A673 (cell line): ENCODE results near the gene PDGFB. TPM values are rescaled to one million over a fixed set of nuclear protein-coding genes. Genes with fewer than 3 reads are reported as not detected.
A peak's percentile ranks its signal among the peaks of the same experiment; 100 is the strongest.

ENCODE experiments used
- BruUV-seq: library from RNA; stranded (reverse); fragments of 400-500 nt; replicated peaks from 2 replicates; lab custom pipeline; 2021; lab: Mats Ljungman, UMichigan
- CTCF ChIA-PET: fragments of 300-600 bp; sonication (Branson Sonifier 250); formaldehyde crosslinking; loops from one replicate; lab custom pipeline; 2022; ENCODE audit warnings: antibody characterized with exemption; lab: Charles Lee
- POLR2A ChIA-PET: fragments of 300-600 bp; sonication (Branson Sonifier 250); formaldehyde crosslinking; loops from one replicate; lab custom pipeline; 2022; ENCODE audit warnings: antibody characterized with exemption; ENCODE audit not compliant: low non-redundant PET; lab: Charles Lee
- DNase-seq: peaks from one replicate; pipeline ENCODE4 v3.0.0-alpha.2; 2015; ENCODE audit warnings: low spot score
- H3K27ac ChIP-seq: fragments of 200-600 bp; sonication (generic); 2 replicates; pipeline ENCODE4 v1.5.1; 2016; ENCODE audit warnings: mixed run types, low read depth, mild to moderate bottlenecking, mixed read lengths, antibody characterized with exemption, low read length; ENCODE audit not compliant: poor library complexity, severe bottlenecking
- H3K27me3 ChIP-seq: fragments of 200-600 bp; sonication (generic); replicated peaks from 2 replicates; pipeline ENCODE4 v1.6.1; 2017; ENCODE audit warnings: mixed run types, low read depth, mild to moderate bottlenecking, mixed read lengths, antibody characterized with exemption, low read length; ENCODE audit not compliant: insufficient read depth, poor library complexity
- H3K36me3 ChIP-seq: fragments of 200-600 bp; sonication (generic); 2 replicates; pipeline ENCODE4 v1.6.1; 2016; ENCODE audit warnings: mixed run types, mild to moderate bottlenecking, mixed read lengths, antibody characterized with exemption, low read length; ENCODE audit not compliant: insufficient read depth, poor library complexity, severe bottlenecking
- H3K4me1 ChIP-seq: fragments of 200-600 bp; sonication (generic); 2 replicates; pipeline ENCODE4 v1.6.1; 2017; ENCODE audit warnings: mixed run types, mild to moderate bottlenecking, mixed read lengths, antibody characterized with exemption, low read length; ENCODE audit not compliant: insufficient read depth, poor library complexity, severe bottlenecking
- H3K4me3 ChIP-seq: fragments of 200-600 bp; sonication (generic); 2 replicates; pipeline ENCODE4 v1.5.1; 2016; ENCODE audit warnings: low read depth, mixed run types, mild to moderate bottlenecking, mixed read lengths, low read length; ENCODE audit not compliant: poor library complexity, severe bottlenecking
- H3K9me3 ChIP-seq: fragments of 200-600 bp; sonication (generic); 2 replicates; pipeline ENCODE4 v1.6.1; 2016; ENCODE audit warnings: mixed run types, low read depth, mild to moderate bottlenecking, mixed read lengths, antibody characterized with exemption, low read length; ENCODE audit not compliant: poor library complexity, severe bottlenecking
- EZH2 ChIP-seq: fragments of 200-600 bp; sonication (generic); IDR thresholded peaks from 2 replicates; pipeline ENCODE4 v1.6.1; 2017; ENCODE audit warnings: borderline replicate concordance, low read depth, mild to moderate bottlenecking, mixed read lengths, antibody characterized with exemption, low read length; ENCODE audit not compliant: poor library complexity, severe bottlenecking
- intact Hi-C: fragments of 100-400 bp; cut with micrococcal nuclease; formaldehyde crosslinking; loops from one replicate; pipeline ENCODE4 v1.10.0; 2022; ENCODE audit not compliant: unreplicated experiment
- total RNA-seq: library from RNA; stranded (reverse); gene quantifications from 2 replicates; pipeline ENCODE4 v1.2.3, GENCODE V29; 2021
- TF ChIP-seq, protein P1 (sequence below): fragments of 300-800, 200-600 bp; sonication (generic); conservative IDR thresholded peaks from 2 replicates; pipeline ENCODE4 v1.5.1; 2017; ENCODE audit warnings: low read depth, mild to moderate bottlenecking, antibody characterized with exemption, low read length, moderate library complexity, mixed read lengths

Gene PDGFB
- total RNA-seq, 1 experiment from 2014 or later, result 0.09 TPM

DNA sequence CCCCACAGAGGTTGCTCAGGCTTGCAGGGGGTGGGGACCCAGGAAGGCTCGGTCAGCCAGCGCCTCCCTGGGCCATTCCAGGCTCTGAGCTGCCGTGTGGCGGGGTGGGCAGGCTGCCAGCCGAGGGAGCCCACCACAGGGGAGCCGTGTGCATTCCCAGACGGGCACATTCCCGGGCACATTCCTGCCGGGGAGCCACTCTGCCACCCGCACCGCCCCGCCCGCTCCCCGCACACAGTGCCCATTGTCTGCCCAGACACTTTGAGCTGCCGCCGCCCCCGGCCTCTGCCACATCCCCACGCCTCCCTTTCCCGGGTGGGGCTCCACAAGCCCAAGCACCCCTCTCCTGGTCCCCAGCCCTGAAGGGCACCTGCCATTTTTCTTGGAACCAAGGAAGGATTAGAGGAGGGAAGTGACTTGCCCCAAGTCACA lies 47.3 kb upstream of the PDGFB start:
- Histone ChIP-seq H3K27ac (peak overlapping the region; percentile 69), H3K4me3 (no peak overlapping the region), H3K9me3 (no peaks in the 10 kb centered on the region), H3K36me3 (no peaks in the 10 kb centered on the region), H3K27me3 (no peaks in the 10 kb centered on the region), H3K4me1 (peaks cover 20% of the 10 kb centered on the region)
- ChIA-PET POLR2A (interaction anchor here (1.2 kb wide), 1 partner anchor 27 kb away, joined by 4 read pairs; the partner anchor contains the start of gene RPL3), CTCF (no interaction called here)
- DNase-seq, result peak; percentile 49
- BruUV-seq, result no TSS peak
- no peak for TF ChIP-seq EZH2
- TF ChIP-seq, protein P1, sequence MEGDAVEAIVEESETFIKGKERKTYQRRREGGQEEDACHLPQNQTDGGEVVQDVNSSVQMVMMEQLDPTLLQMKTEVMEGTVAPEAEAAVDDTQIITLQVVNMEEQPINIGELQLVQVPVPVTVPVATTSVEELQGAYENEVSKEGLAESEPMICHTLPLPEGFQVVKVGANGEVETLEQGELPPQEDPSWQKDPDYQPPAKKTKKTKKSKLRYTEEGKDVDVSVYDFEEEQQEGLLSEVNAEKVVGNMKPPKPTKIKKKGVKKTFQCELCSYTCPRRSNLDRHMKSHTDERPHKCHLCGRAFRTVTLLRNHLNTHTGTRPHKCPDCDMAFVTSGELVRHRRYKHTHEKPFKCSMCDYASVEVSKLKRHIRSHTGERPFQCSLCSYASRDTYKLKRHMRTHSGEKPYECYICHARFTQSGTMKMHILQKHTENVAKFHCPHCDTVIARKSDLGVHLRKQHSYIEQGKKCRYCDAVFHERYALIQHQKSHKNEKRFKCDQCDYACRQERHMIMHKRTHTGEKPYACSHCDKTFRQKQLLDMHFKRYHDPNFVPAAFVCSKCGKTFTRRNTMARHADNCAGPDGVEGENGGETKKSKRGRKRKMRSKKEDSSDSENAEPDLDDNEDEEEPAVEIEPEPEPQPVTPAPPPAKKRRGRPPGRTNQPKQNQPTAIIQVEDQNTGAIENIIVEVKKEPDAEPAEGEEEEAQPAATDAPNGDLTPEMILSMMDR, result no peak
- intact Hi-C loops, result no loop called here

DNA sequence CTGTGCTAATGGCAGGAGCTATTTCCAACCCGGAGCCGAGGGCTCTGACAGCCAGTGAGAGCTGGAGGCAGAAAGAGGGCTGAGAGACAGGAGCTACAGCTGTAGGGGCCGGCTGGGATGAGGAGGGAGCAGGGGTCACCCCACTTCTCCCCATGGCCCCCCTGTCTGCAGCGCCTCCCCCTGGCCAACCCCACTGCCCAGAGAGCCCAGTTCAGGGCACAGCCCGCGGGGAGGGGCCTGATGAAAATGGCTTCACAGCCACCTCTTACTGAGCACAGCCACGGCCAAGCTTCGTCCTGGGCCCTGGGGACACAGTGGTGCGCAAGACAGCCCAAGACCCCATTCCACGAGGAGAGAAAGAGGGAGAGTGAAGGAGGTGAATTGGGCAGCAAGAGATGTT lies 46.7 kb upstream of the PDGFB start:
- Histone ChIP-seq H3K4me1 (peaks cover 21% of the 10 kb centered on the region), H3K4me3 (no peak overlapping the region), H3K36me3 (no peaks in the 10 kb centered on the region), H3K9me3 (no peaks in the 10 kb centered on the region), H3K27me3 (no peaks in the 10 kb centered on the region), H3K27ac (peak overlapping the region; percentile 69)
- CTCF ChIA-PET, result no interaction called here
- no peak for TF ChIP-seq EZH2
- TF ChIP-seq, protein P1, result peak; percentile 44
- intact Hi-C loops, result no loop called here
- no TSS peak for BruUV-seq
- POLR2A ChIA-PET, result interaction anchor here (1.2 kb wide), 1 partner anchor 28 kb away, joined by 4 read pairs; the partner anchor contains the start of gene RPL3
- no peak for DNase-seq

DNA sequence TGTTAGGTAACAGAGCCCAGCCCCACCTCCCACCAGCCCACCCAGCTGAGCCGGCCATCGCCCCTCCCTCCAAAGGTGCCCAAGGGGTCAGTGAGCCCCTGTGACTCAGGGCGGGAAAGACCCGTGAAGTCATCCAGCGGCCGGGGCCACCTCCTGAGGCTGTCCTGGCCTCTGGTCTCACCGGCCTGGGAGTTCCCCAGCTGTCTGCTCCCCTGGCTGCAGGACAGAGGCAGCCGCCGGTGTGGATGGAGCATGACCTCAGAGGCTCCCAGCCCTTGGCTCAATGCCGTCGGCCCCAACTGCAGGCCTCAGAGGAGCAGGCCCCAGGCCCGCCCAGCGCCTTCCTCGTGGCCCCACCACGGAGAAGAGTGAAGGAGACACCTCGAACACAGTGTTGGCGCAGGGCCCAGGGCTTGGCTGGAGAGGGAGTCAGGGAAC lies 46.0 kb upstream of the PDGFB start:
- Histone ChIP-seq H3K4me3 (no peak overlapping the region), H3K4me1 (peaks cover 21% of the 10 kb centered on the region), H3K36me3 (no peaks in the 10 kb centered on the region), H3K27me3 (no peaks in the 10 kb centered on the region), H3K27ac (no peak overlapping the region), H3K9me3 (no peaks in the 10 kb centered on the region)
- intact Hi-C loops, result no loop called here
- CTCF ChIA-PET, result no interaction called here
- DNase-seq, result no peak
- no peak for TF ChIP-seq EZH2
- no TSS peak for BruUV-seq
- POLR2A ChIA-PET, result no interaction called here

DNA sequence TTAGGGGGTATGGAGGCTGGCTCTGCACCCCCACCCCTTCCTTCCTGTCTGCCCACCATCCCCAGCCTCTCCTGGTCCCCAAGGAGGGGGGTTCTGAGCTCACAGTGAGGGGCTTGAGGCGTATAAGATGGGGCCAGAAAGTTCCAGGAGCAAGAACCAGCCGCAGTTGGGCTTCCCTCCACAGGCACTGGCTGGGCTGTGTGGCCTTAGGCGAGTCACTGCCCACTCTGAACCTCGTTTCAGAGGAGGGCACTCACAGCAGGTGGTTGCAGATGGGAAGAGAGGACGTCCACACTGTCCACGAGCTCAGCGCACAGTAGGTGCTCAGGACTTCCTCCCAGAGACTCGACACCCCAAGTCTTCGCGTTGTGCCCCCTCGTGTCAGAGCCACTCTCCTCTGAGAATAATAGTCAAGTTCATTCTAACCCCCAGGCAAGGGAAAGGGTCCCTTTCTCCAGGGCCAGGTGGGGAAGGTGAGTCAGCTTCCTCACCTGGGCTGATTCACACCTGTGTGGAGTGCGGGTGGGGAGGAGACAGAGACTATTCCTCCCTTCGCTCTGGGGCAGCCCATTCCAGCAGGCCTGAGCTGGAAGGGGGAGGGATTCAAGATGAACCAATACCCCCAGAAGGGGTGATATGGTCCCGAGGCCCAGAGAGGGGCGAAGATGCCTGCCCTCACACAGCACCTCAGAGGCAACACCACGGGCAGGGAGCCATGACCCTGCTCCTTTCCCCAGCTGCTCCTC lies 45.4 kb upstream of the PDGFB start:
- no peaks in the 10 kb centered on the region for H3K36me3 ChIP-seq
- ChIA-PET CTCF (no interaction called here), POLR2A (no interaction called here)
- peaks cover 21% of the 10 kb centered on the region for H3K4me1 ChIP-seq
- no peak overlapping the region for H3K27ac ChIP-seq
- BruUV-seq, result no TSS peak
- no peak overlapping the region for H3K4me3 ChIP-seq
- no peak for TF ChIP-seq EZH2
- TF ChIP-seq, protein P1, result no peak
- H3K9me3 ChIP-seq, result no peaks in the 10 kb centered on the region
- no peaks in the 10 kb centered on the region for H3K27me3 ChIP-seq
- no peak for DNase-seq
- intact Hi-C loops, result no loop called here
